HG03060 (cell line): ENCODE data around the gene TAP2.

Source experiments
- ATAC-seq: cut with Tn5 transposase; IDR thresholded peaks from one replicate; pipeline ENCODE4 v1.9.1; 2021; ENCODE audit warnings: low read depth, moderate number of reproducible peaks; ENCODE audit not compliant: unreplicated experiment

Gene TAP2

DNA sequence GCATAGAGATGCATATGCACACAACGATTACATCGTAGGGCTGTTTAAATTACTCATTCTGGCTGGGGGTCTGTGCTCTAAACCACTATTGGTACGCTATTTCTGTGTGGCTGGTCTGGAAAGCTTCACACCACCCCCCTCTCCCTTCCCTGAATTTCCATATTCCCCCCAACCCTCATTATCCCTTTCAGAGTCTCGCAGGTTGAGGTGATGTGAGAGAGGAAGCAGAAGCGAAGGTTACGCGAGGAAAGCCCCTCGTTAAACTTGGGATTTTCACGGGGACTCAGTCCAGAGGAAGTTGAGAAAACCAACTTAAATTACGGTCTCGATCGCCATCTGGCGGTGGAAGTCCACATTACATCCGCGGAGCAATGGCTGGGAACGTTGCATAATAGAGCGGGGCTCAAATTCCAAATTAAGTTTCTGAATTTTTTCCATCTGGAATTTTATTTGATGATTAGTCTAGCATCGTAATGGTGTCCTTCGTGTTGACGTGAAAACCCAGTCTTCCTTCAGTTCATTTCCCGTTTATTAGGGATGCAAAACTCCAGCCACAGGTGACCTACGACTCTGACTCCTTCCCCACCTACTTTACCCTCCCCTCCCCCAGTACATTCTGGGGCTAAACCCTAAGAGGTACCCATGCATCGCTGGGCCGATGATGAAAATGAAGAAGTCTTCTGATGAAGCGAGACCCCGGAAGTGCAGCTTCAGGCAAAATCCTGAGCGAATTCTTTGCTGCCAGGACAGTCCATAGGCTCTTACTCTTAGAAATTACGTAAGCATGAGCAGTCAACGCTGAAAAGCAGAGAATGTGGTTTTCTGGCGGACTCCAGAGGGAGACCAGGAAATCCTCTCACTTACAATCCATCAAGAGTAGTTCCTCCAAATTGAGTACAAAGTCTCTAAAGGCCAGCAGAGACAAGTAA lies 41.4 kb downstream of the TAP2 start:
- no peak for ATAC-seq

- ATAC-seq, result no peak
Measured at GRCh38 chr6:32794510-32794909, 44.0 kb downstream of the TAP2 start.

- ATAC-seq, result no peak
Measured at GRCh38 chr6:32792901-32793435, 45.6 kb downstream of the TAP2 start.

- ATAC-seq, result no peak
Measured at GRCh38 chr6:32790306-32790705, 48.2 kb downstream of the TAP2 start.
